DND-41 (cell line): ENCODE results near the gene UNC45A.

ENCODE experiments used
- EZH2 ChIP-seq: IDR thresholded peaks from 3 replicates; pipeline ENCODE4 v1.6.1; 2012; ENCODE audit warnings: borderline replicate concordance, low read depth, mild to moderate bottlenecking, moderate library complexity, low read length, inconsistent platforms; ENCODE audit not compliant: severe bottlenecking
- TF ChIP-seq, protein P1 (sequence below): IDR thresholded peaks from 2 replicates; pipeline ENCODE4 v1.5.1; 2012; ENCODE audit warnings: borderline replicate concordance, low read length, moderate library complexity, mild to moderate bottlenecking; ENCODE audit not compliant: poor library complexity, severe bottlenecking; ENCODE audit errors: extremely low read depth

DNA sequence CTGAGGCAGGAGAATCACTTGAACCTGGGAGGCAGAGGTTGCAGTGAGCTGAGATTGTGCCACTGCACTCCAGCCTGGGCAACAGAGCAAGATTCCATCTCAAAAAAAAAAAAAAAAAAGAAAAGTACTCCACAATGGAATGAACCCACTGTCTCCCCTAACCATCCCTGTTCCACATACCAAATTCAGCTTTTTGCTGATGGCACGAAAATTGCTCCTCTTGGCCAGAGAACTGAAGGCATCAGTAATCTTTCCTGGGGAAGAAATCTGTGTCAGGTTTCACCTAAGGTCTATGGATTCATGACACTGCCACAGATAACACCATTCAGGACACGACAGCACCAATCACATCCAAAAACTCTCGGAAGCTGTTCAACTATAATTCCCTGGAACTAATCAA, 66.1 kb downstream of the UNC45A start:
- TF ChIP-seq, protein P1, sequence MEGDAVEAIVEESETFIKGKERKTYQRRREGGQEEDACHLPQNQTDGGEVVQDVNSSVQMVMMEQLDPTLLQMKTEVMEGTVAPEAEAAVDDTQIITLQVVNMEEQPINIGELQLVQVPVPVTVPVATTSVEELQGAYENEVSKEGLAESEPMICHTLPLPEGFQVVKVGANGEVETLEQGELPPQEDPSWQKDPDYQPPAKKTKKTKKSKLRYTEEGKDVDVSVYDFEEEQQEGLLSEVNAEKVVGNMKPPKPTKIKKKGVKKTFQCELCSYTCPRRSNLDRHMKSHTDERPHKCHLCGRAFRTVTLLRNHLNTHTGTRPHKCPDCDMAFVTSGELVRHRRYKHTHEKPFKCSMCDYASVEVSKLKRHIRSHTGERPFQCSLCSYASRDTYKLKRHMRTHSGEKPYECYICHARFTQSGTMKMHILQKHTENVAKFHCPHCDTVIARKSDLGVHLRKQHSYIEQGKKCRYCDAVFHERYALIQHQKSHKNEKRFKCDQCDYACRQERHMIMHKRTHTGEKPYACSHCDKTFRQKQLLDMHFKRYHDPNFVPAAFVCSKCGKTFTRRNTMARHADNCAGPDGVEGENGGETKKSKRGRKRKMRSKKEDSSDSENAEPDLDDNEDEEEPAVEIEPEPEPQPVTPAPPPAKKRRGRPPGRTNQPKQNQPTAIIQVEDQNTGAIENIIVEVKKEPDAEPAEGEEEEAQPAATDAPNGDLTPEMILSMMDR, result no peak
- no peak for TF ChIP-seq EZH2
